ENCODE results near the gene CGB8. TPM values are rescaled to one million over a fixed set of nuclear protein-coding genes. Genes with fewer than 3 reads are reported as not detected.

Gene CGB8
- total RNA-seq, 4 donors from 2014 or later = not detected

GRCh38 chr19:49006905-49007304 lies 42.0 kb downstream of the CGB8 start:
- Histone ChIP-seq H3K4me1 (no peaks in the 10 kb centered on the region), H3K36me3 (peaks cover 0 to 89% of the 10 kb centered on the region in 2 donors), H3K9me3 (no peaks in the 10 kb centered on the region), H3K27me3 (no peaks in the 10 kb centered on the region), H3K27ac (no peak overlapping the region), H3K4me3 (no peak overlapping the region)
- in situ Hi-C loops (cut with MboI; ENCODE audit: low sequenced_read_pairs in 4 of 4) (no loop called here), intact Hi-C loops (cut with DNase I; ENCODE audit: low total_unique reads) (no loop called here)
- ATAC-seq (no peak), DNase-seq (no peak)
- no peak for TF ChIP-seq POLR2A (IDR thresholded peaks at IDR 0.05)
- TF ChIP-seq, protein P1, sequence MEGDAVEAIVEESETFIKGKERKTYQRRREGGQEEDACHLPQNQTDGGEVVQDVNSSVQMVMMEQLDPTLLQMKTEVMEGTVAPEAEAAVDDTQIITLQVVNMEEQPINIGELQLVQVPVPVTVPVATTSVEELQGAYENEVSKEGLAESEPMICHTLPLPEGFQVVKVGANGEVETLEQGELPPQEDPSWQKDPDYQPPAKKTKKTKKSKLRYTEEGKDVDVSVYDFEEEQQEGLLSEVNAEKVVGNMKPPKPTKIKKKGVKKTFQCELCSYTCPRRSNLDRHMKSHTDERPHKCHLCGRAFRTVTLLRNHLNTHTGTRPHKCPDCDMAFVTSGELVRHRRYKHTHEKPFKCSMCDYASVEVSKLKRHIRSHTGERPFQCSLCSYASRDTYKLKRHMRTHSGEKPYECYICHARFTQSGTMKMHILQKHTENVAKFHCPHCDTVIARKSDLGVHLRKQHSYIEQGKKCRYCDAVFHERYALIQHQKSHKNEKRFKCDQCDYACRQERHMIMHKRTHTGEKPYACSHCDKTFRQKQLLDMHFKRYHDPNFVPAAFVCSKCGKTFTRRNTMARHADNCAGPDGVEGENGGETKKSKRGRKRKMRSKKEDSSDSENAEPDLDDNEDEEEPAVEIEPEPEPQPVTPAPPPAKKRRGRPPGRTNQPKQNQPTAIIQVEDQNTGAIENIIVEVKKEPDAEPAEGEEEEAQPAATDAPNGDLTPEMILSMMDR (IDR thresholded peaks at IDR 0.05 in 4 of 5, conservative IDR thresholded peaks at IDR 0.05 in 1 of 5) = no peak

DNA sequence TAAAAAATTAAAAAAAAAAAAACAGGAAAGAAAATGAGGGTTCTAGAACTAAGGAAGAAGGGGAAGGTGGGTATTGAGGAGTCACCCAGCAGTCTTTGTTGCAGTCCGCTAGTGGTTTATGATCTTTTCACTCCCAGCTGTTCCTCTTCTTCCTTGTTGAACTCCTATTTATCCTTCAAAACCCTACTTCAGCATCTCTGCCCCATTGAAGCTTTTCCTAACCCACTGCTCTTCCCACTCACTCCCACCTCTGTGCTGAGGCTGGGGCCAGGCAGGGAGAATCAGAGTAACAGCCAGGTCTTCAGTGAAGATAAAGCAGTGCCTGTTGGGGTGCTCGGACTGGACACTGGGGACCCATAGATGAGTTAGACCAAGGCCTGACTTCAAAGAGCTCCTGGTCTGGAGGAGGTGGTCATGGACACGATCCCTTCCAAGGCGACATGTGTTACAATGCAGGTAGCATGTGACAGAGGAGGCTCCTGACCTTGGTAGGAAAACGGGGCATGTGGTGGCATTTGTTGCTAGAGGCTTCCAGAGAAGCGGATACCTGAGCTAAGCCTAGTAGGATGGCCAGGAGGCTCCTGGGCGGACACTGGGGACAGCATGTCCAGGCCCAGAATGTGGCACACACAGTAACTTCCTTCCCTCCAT lies 43.8 kb downstream of the CGB8 start:
- H3K4me1 ChIP-seq = no peaks in the 10 kb centered on the region
- DNase-seq (no peak), ATAC-seq (no peak)
- H3K36me3 ChIP-seq = peaks cover 0 to 71% of the 10 kb centered on the region in 2 donors
- intact Hi-C loops (cut with DNase I; ENCODE audit: low total_unique reads) = no loop called here
- H3K27me3 ChIP-seq = no peaks in the 10 kb centered on the region
- in situ Hi-C loops (cut with MboI; ENCODE audit: low sequenced_read_pairs in 4 of 4) = no loop called here
- no peak overlapping the region for H3K4me3 ChIP-seq
- no peak overlapping the region for H3K27ac ChIP-seq
- no peaks in the 10 kb centered on the region for H3K9me3 ChIP-seq
- no peak for TF ChIP-seq POLR2A (IDR thresholded peaks at IDR 0.05)
- TF ChIP-seq, protein P1 (IDR thresholded peaks at IDR 0.05 in 4 of 5, conservative IDR thresholded peaks at IDR 0.05 in 1 of 5) = no peak

- in situ Hi-C loops (cut with MboI; ENCODE audit: low sequenced_read_pairs in 4 of 4) (no loop called here), intact Hi-C loops (cut with DNase I; ENCODE audit: low total_unique reads) (no loop called here)
- Histone ChIP-seq H3K36me3 (peaks cover 0 to 63% of the 10 kb centered on the region in 2 donors), H3K4me1 (no peaks in the 10 kb centered on the region), H3K4me3 (no peak overlapping the region), H3K27ac (no peak overlapping the region), H3K27me3 (no peaks in the 10 kb centered on the region), H3K9me3 (no peaks in the 10 kb centered on the region)
- DNase-seq (no peak), ATAC-seq (no peak)
- TF ChIP-seq, protein P1 (IDR thresholded peaks at IDR 0.05 in 4 of 5, conservative IDR thresholded peaks at IDR 0.05 in 1 of 5) = no peak
- no peak for TF ChIP-seq POLR2A (IDR thresholded peaks at IDR 0.05)
Observed at GRCh38 chr19:49004133-49004532, 44.8 kb downstream of the CGB8 start.

GRCh38 chr19:48999481-49000325 lies 49.2 kb downstream of the CGB8 start:
- intact Hi-C loops (cut with DNase I; ENCODE audit: low total_unique reads) = loop anchor here (10.0 kb wide), 2 partner anchors 675 to 815 kb away; partner anchors contain the start of genes EMP3, FUZ and MED25
- DNase-seq (no peak), ATAC-seq (peak in 1 of 2 donors; percentile 67)
- Histone ChIP-seq H3K4me3 (no peak overlapping the region), H3K27me3 (no peaks in the 10 kb centered on the region), H3K9me3 (no peaks in the 10 kb centered on the region), H3K36me3 (peaks cover 0 to 25% of the 10 kb centered on the region in 2 donors), H3K27ac (peak overlapping the region in 1 of 4 donors; percentile 72), H3K4me1 (peaks cover 5 to 11% of the 10 kb centered on the region in 2 donors)
- TF ChIP-seq, protein P1 (IDR thresholded peaks at IDR 0.05 in 4 of 5, conservative IDR thresholded peaks at IDR 0.05 in 1 of 5) = peak in 4 of 5 experiments; percentile 44 to 65 (median 56)
- TF ChIP-seq POLR2A (IDR thresholded peaks at IDR 0.05) = no peak
- in situ Hi-C loops (cut with MboI; ENCODE audit: low sequenced_read_pairs in 4 of 4) = no loop called here

Measured in gastrocnemius medialis (tissue), 4 donors.